Kidney epithelial cell (primary cell): ENCODE measurements around the gene MAPK8IP2. TPM values are rescaled to one million over a fixed set of nuclear protein-coding genes. Genes with fewer than 3 reads are reported as not detected.
A peak's percentile ranks its signal among the peaks of the same experiment; 100 is the strongest.

Experiments
- DNase-seq: peaks from one replicate; pipeline ENCODE4 v3.0.0-alpha.2; 2010; ENCODE audit warnings: low read depth
- H3K27me3 ChIP-seq: 2 replicates; pipeline ENCODE4 v1.6.0; 2011; ENCODE audit warnings: low read length; ENCODE audit not compliant: control insufficient read depth, insufficient read depth
- H3K36me3 ChIP-seq: 2 replicates; pipeline ENCODE4 v1.5.1; 2011; ENCODE audit warnings: low read length; ENCODE audit not compliant: control insufficient read depth, insufficient read depth
- H3K4me3 ChIP-seq: 2 replicates; pipeline ENCODE4 v1.5.1; 2011; ENCODE audit warnings: low read depth, mild to moderate bottlenecking, control low read depth, low read length
- CTCF ChIP-seq: IDR thresholded peaks from 2 replicates; pipeline ENCODE4 v1.5.1; 2011; ENCODE audit warnings: mild to moderate bottlenecking, moderate library complexity, low read length, control low read depth, inconsistent platforms; ENCODE audit not compliant: insufficient read depth, poor library complexity, severe bottlenecking
- total RNA-seq: library from RNA; depleted of rRNA; stranded (reverse); fragments of >200 nt; gene quantifications from 2 replicates; pipeline ENCODE4 v1.2.3, GENCODE V29; 2015

Gene MAPK8IP2
- total RNA-seq, 1 donor from 2014 or later, result 0.84 TPM

- Histone ChIP-seq H3K27me3 (peaks cover 3% of the 10 kb centered on the region), H3K36me3 (no peaks in the 10 kb centered on the region), H3K4me3 (no peak overlapping the region)
- TF ChIP-seq CTCF, result no peak
- no peak for DNase-seq
Measured at GRCh38 chr22:50568626-50569025, 32.0 kb upstream of the MAPK8IP2 start.

- no peak for TF ChIP-seq CTCF
- peaks cover 3% of the 10 kb centered on the region for H3K27me3 ChIP-seq
- no peak for DNase-seq
Measured at GRCh38 chr22:50569041-50569459, 31.5 kb upstream of the MAPK8IP2 start.

GRCh38 chr22:50569896-50570535 lies 30.6 kb upstream of the MAPK8IP2 start:
- no peak for TF ChIP-seq CTCF
- DNase-seq, result peak; percentile 28

More at GRCh38 chr22:50569041-50569459, 31.5 kb upstream of the MAPK8IP2 start:
- Histone ChIP-seq H3K36me3 (no peaks in the 10 kb centered on the region), H3K4me3 (no peak overlapping the region)

GRCh38 chr22:50570861-50571260 lies 29.7 kb upstream of the MAPK8IP2 start:
- no peak for TF ChIP-seq CTCF
- Histone ChIP-seq H3K27me3 (peaks cover 3% of the 10 kb centered on the region), H3K36me3 (no peaks in the 10 kb centered on the region)

More at GRCh38 chr22:50569896-50570535, 30.6 kb upstream of the MAPK8IP2 start:
- Histone ChIP-seq H3K36me3 (no peaks in the 10 kb centered on the region), H3K27me3 (no peaks in the 10 kb centered on the region), H3K4me3 (no peak overlapping the region)

GRCh38 chr22:50571264-50572175 lies 29.1 kb upstream of the MAPK8IP2 start:
- no peak for DNase-seq
- Histone ChIP-seq H3K4me3 (no peak overlapping the region), H3K27me3 (peaks cover 3% of the 10 kb centered on the region), H3K36me3 (no peaks in the 10 kb centered on the region)
- TF ChIP-seq CTCF, result no peak

More at GRCh38 chr22:50570861-50571260, 29.7 kb upstream of the MAPK8IP2 start:
- no peak overlapping the region for H3K4me3 ChIP-seq
- DNase-seq, result no peak
